GM23248 (cell line): ENCODE data around the gene SH3RF1.

Experiments used
- EZH2 ChIP-seq: fragments of 200-600 bp; sonication (generic); IDR thresholded peaks from 2 replicates; pipeline ENCODE4 v1.6.1; 2018; ENCODE audit warnings: antibody characterized with exemption, mild to moderate bottlenecking; ENCODE audit not compliant: insufficient read depth, poor library complexity, severe bottlenecking
- EZH2phosphoT487 ChIP-seq: fragments of 200-600 bp; sonication (generic); IDR thresholded peaks from 2 replicates; pipeline ENCODE4 v1.6.1; 2018; ENCODE audit warnings: antibody characterized with exemption, moderate library complexity, mild to moderate bottlenecking, low read depth; ENCODE audit not compliant: insufficient read depth

GRCh38 chr4:169109035-169109675, 161.6 kb downstream of the SH3RF1 start:
- TF ChIP-seq EZH2 = no peak
- no peak for TF ChIP-seq EZH2phosphoT487
